Colon (tissue), 2 donors: ENCODE measurements around the gene KCNN4.
"Not testable (repeated sequence)": the region's sequence is repeated elsewhere in the genome, so short reads cannot be mapped to it uniquely, and the experiment has no call there.

Source experiments
- FAIRE-seq: peaks from 2 replicates; lab custom pipeline; 2012; peaks lifted over from hg19 to GRCh38; lab: Jason Lieb, UNC
- donor health status: control.
- donor health status: control.

KCNN4 gene

GRCh38 chr19:43774103-43774939 is 6.5 kb downstream of the KCNN4 start:
- FAIRE-seq, result no peak

- FAIRE-seq, result no peak
Observed at GRCh38 chr19:43773725-43774102, 7.1 kb downstream of the KCNN4 start.

GRCh38 chr19:43769256-43769655 is 11.5 kb downstream of the KCNN4 start:
- no peak for FAIRE-seq

- no peak for FAIRE-seq
Observed at GRCh38 chr19:43768273-43769050, 12.3 kb downstream of the KCNN4 start.

GRCh38 chr19:43767818-43768217 is 13.0 kb downstream of the KCNN4 start:
- no peak for FAIRE-seq

- no peak for FAIRE-seq
Observed at GRCh38 chr19:43767316-43767715, 13.5 kb downstream of the KCNN4 start.

- no peak for FAIRE-seq
Observed at GRCh38 chr19:43766755-43767043, 14.1 kb downstream of the KCNN4 start.

GRCh38 chr19:43765109-43765876 is 15.5 kb downstream of the KCNN4 start:
- FAIRE-seq, result no peak

- not testable (repeated sequence) for FAIRE-seq
Observed at GRCh38 chr19:43764684-43765083, 16.1 kb downstream of the KCNN4 start.

GRCh38 chr19:43763473-43763939 is 17.3 kb downstream of the KCNN4 start:
- FAIRE-seq, result no peak

- no peak for FAIRE-seq
Observed at GRCh38 chr19:43762814-43763213, 18.0 kb downstream of the KCNN4 start.

- FAIRE-seq, result no peak
Observed at GRCh38 chr19:43760941-43761340, 19.8 kb downstream of the KCNN4 start.

- FAIRE-seq, result no peak
Observed at GRCh38 chr19:43759515-43759914, 21.3 kb downstream of the KCNN4 start.

GRCh38 chr19:43755256-43755801 is 25.4 kb downstream of the KCNN4 start:
- no peak for FAIRE-seq

GRCh38 chr19:43754503-43755255 is 26.1 kb downstream of the KCNN4 start, which contains the start of gene SMG9:
TSS of gene SMG9 (minus strand) at chr19:43754962. CDS start at chr19:43750741, 4,221 bp downstream.
- no peak for FAIRE-seq

GRCh38 chr19:43754253-43754502 is 26.6 kb downstream of the KCNN4 start:
- FAIRE-seq, result no peak

- FAIRE-seq, result no peak
Observed at GRCh38 chr19:43752287-43752875, 28.4 kb downstream of the KCNN4 start.

GRCh38 chr19:43751466-43752220 is 29.1 kb downstream of the KCNN4 start:
- no peak for FAIRE-seq

GRCh38 chr19:43749898-43750297 is 30.9 kb downstream of the KCNN4 start:
- no peak for FAIRE-seq

- FAIRE-seq, result no peak
Observed at GRCh38 chr19:43749152-43749551, 31.6 kb downstream of the KCNN4 start.

GRCh38 chr19:43748685-43749084 is 32.1 kb downstream of the KCNN4 start:
- FAIRE-seq, result no peak
